T-cell (primary cell): ENCODE results near the gene VEGFA. TPM values are rescaled to one million over a fixed set of nuclear protein-coding genes. Genes with fewer than 3 reads are reported as not detected.

Experiments
- ATAC-seq, 4 experiments: fragments of 200-7000 bp in 3 of 4; fragments of 150-1000 bp in 1 of 4; cut with Tn5 transposase; replicated peaks in 1 of 4; 1 replicate in 3 of 4; 2 replicates in 1 of 4; pipeline ENCODE4 v1.10.0; 2021; ENCODE audit warnings: moderate library complexity in 3 of 4, mild to moderate bottlenecking in 2 of 4, moderate number of reproducible peaks in 1 of 4
- CTCF ChIA-PET, 2 donors: fragments of 300-600 bp; sonication (Branson Sonifier 250); formaldehyde crosslinking; loops; one replicate each; lab custom pipeline; 2022; ENCODE audit warnings: antibody characterized with exemption in 2 of 2; lab: Charles Lee
- POLR2A ChIA-PET, 2 donors: fragments of 300-600 bp; sonication (Branson Sonifier 250); formaldehyde crosslinking; loops; one replicate each; lab custom pipeline; 2022; ENCODE audit warnings: antibody characterized with exemption in 2 of 2; lab: Charles Lee
- DNase-seq, 35 experiments: peaks; one replicate each; pipeline versions ENCODE4 v3.0.0 to v3.0.0-alpha.2; 2013 to 2023
- H3K27ac ChIP-seq: one replicate; pipeline ENCODE4 v1.5.1; 2013; ENCODE audit warnings: low read length
- H3K27me3 ChIP-seq, 2 experiments: replicated peaks in 1 of 2; 1 replicate in 1 of 2; 2 replicates in 1 of 2; pipeline versions ENCODE4 v1.6.1 to v1.7.0; 2013; ENCODE audit warnings: low read length in 1 of 2, mixed read lengths in 1 of 2; ENCODE audit not compliant: control insufficient read depth in 2 of 2, insufficient read depth in 2 of 2; ENCODE audit errors: extremely low read depth in 1 of 2
- H3K36me3 ChIP-seq, 2 donors: 1 replicate in 1 of 2; 2 replicates in 1 of 2; pipeline versions ENCODE4 v1.6.1 to v1.7.0; 2013; ENCODE audit warnings: low read length in 1 of 2; ENCODE audit not compliant: control insufficient read depth in 2 of 2, insufficient read depth in 1 of 2; ENCODE audit errors: extremely low read depth in 1 of 2
- H3K4me1 ChIP-seq, 2 experiments: 1 replicate in 1 of 2; 2 replicates in 1 of 2; pipeline versions ENCODE4 v1.6.1 to v1.7.0; 2013; ENCODE audit warnings: low read length in 2 of 2, mixed read lengths in 1 of 2; ENCODE audit not compliant: insufficient read depth in 2 of 2, control insufficient read depth in 1 of 2; ENCODE audit errors: extremely low read depth in 1 of 2
- H3K4me3 ChIP-seq, 2 donors: 1 replicate in 1 of 2; 2 replicates in 1 of 2; pipeline versions ENCODE4 v1.5.1 to v1.7.0; 2013; ENCODE audit warnings: mild to moderate bottlenecking in 2 of 2, low read length in 1 of 2, moderate library complexity in 1 of 2; ENCODE audit not compliant: control insufficient read depth in 1 of 2; ENCODE audit errors: extremely low read depth in 1 of 2
- H3K9me3 ChIP-seq: 2 replicates; pipeline ENCODE4 v1.7.0; 2013
- H3K27ac Mint-ChIP-seq, 2 donors: one replicate each; pipeline ENCODE4 v1.8.0; 2020 to 2021; ENCODE audit warnings: mild to moderate bottlenecking in 2 of 2, mixed read lengths in 2 of 2
- H3K27me3 Mint-ChIP-seq, 2 donors: one replicate each; pipeline ENCODE4 v1.8.0; 2021 to 2022; ENCODE audit warnings: mixed read lengths in 2 of 2
- H3K36me3 Mint-ChIP-seq: one replicate; pipeline ENCODE4 v1.8.0; 2021; ENCODE audit warnings: mixed read lengths
- H3K4me1 Mint-ChIP-seq, 3 donors: one replicate each; pipeline ENCODE4 v1.8.0; 2020 to 2022; ENCODE audit warnings: mixed read lengths in 3 of 3, mild to moderate bottlenecking in 1 of 3
- H3K4me3 Mint-ChIP-seq, 3 donors: one replicate each; pipeline ENCODE4 v1.8.0; 2020 to 2022; ENCODE audit warnings: mild to moderate bottlenecking in 3 of 3, mixed read lengths in 3 of 3, moderate library complexity in 3 of 3
- H3K9me3 Mint-ChIP-seq, 3 donors: one replicate each; pipeline ENCODE4 v1.8.0; 2020 to 2022; ENCODE audit warnings: mixed read lengths in 3 of 3
- WGBS: methylation state at CpG from one replicate; pipeline ENCODE4 v1.1.5; 2013; ENCODE audit warnings: missing lambda C conversion rate; ENCODE audit not compliant: insufficient coverage; 5-methylcytosine and 5-hydroxymethylcytosine counted together
- total RNA-seq, 35 experiments: library from RNA in 6 of 35; stranded (reverse) in 6 of 35; fragments of 120-200 nt in 1 of 35; gene quantifications; one replicate each; pipeline versions ENCODE4 v1.2.1 to v1.2.4 and lab custom pipeline; 2013 to 2026

Gene VEGFA
- total RNA-seq, 5 donors from 2014 or later (not counting 1 experiment from before 2014, with no cell fraction given) = 1.1 to 8.9 (median 6.4) TPM

GRCh38 chr6:43724914-43725642 is 44.9 kb upstream of the VEGFA start:
- H3K36me3 ChIP-seq = no peaks in the 10 kb centered on the region
- peak overlapping the region; percentile 43 for H3K27ac ChIP-seq
- WGBS = 2% methylated on average over 13 of the region's 17 CpGs
- peaks cover 22 to 37% (median 24%) of the 10 kb centered on the region in 3 donors for H3K4me1 Mint-ChIP-seq
- H3K36me3 Mint-ChIP-seq = no peaks in the 10 kb centered on the region
- peaks cover 0 to under 1% of the 10 kb centered on the region in 2 experiments for H3K27me3 ChIP-seq
- H3K9me3 ChIP-seq = no peaks in the 10 kb centered on the region
- ATAC-seq (peak; percentile 78 to 88 (median 86)), DNase-seq (peak; percentile 20 to 86 (median 73))
- H3K27me3 Mint-ChIP-seq = peaks cover 0 to 3% of the 10 kb centered on the region in 2 donors
- POLR2A ChIA-PET = interaction anchor here in 1 of 2 donors (0.6 kb wide), 1 partner anchor 1719 kb away, joined by 7 read pairs; no protein-coding TSS in a partner anchor
- H3K4me3 ChIP-seq = no peak overlapping the region
- H3K27ac Mint-ChIP-seq = peak overlapping the region; percentile 55 to 86
- CTCF ChIA-PET = interaction anchor here (0.6 to 2.0 kb wide), 6 partner anchors 37 to 354 kb away, joined by 3 to 25 read pairs (median 8); partner anchors contain the start of gene MRPS18A (in 1 of the 2)
- H3K9me3 Mint-ChIP-seq = no peaks in the 10 kb centered on the region
- H3K4me1 ChIP-seq = peaks cover 15 to 27% of the 10 kb centered on the region in 2 experiments
- H3K4me3 Mint-ChIP-seq = peak overlapping the region in 2 of 3 donors; percentile 28 to 63

GRCh38 chr6:43725643-43726580 is 44.1 kb upstream of the VEGFA start:
- ChIA-PET POLR2A (no interaction called here), CTCF (interaction anchor here in 1 of 2 donors (0.6 to 2.0 kb wide), 5 partner anchors 38 to 353 kb away, joined by 3 to 25 read pairs (median 6); partner anchors contain the start of gene MRPS18A)
- peak overlapping the region; percentile 43 for H3K27ac ChIP-seq
- ATAC-seq = peak in 1 of 4 experiments; percentile 4
- DNase-seq = peak in 1 of 35 experiments; percentile 18
- H3K4me1 Mint-ChIP-seq = peaks cover 22 to 37% (median 24%) of the 10 kb centered on the region in 3 donors
- peaks cover 2 to 6% (median 6%) of the 10 kb centered on the region in 3 donors for H3K9me3 Mint-ChIP-seq
- WGBS = 87% methylated on average over 3 of the region's 7 CpGs
- no peaks in the 10 kb centered on the region for H3K36me3 ChIP-seq
- H3K27me3 Mint-ChIP-seq = no peaks in the 10 kb centered on the region
- H3K4me3 Mint-ChIP-seq = peak overlapping the region in 2 of 3 donors; percentile 39 to 63
- peaks cover 15 to 27% of the 10 kb centered on the region in 2 experiments for H3K4me1 ChIP-seq
- peaks cover under 1% of the 10 kb centered on the region for H3K36me3 Mint-ChIP-seq
- peak overlapping the region; percentile 40 to 55 for H3K27ac Mint-ChIP-seq
- H3K4me3 ChIP-seq = no peak overlapping the region
- no peaks in the 10 kb centered on the region for H3K27me3 ChIP-seq
- no peaks in the 10 kb centered on the region for H3K9me3 ChIP-seq

GRCh38 chr6:43727634-43728033 is 42.4 kb upstream of the VEGFA start:
- H3K27ac Mint-ChIP-seq = no peak overlapping the region

DNA sequence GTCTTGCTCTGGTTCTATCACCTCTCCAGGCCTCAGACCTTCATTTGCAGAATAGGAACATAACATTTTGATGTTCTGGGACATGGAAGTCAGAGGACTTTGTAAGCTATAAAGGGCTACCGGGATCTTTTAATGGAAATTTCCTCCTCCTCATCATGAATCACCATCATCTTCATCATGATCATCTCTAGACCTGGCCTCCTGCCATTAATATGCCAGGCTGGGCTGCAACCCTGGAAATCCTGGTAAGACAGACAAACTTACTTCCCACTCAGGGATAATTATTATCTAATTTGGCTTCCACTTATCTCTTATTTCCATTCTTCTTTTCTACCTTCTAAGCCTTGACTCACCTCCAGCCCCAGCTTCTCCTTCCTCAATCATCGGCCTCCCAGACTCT is 41.4 kb upstream of the VEGFA start:
- H3K27me3 ChIP-seq = no peaks in the 10 kb centered on the region
- Mint-ChIP-seq H3K27me3 (no peaks in the 10 kb centered on the region), H3K36me3 (peaks cover 3% of the 10 kb centered on the region), H3K4me1 (peaks cover 27 to 43% (median 29%) of the 10 kb centered on the region in 3 donors), H3K9me3 (peaks cover 10 to 19% (median 12%) of the 10 kb centered on the region in 3 donors), H3K27ac (no peak overlapping the region), H3K4me3 (no peak overlapping the region)
- ChIA-PET POLR2A (no interaction called here), CTCF (interaction anchor here in 1 of 2 donors (0.9 kb wide), 1 partner anchor 345 kb away, joined by 3 read pairs; no protein-coding TSS in a partner anchor)
- H3K4me1 ChIP-seq = peaks cover 15 to 27% of the 10 kb centered on the region in 2 experiments
- H3K36me3 ChIP-seq = no peaks in the 10 kb centered on the region
- H3K4me3 ChIP-seq = no peak overlapping the region
- ATAC-seq (no peak), DNase-seq (peak in 1 of 35 experiments; percentile 17)
- H3K27ac ChIP-seq = no peak overlapping the region
- no CpG with 5 or more reads among the region's 2 CpGs for WGBS
- H3K9me3 ChIP-seq = no peaks in the 10 kb centered on the region

More at GRCh38 chr6:43727634-43728033, 42.4 kb upstream of the VEGFA start:
- Histone ChIP-seq H3K27me3 (no peaks in the 10 kb centered on the region), H3K27ac (no peak overlapping the region), H3K36me3 (no peaks in the 10 kb centered on the region), H3K9me3 (no peaks in the 10 kb centered on the region), H3K4me3 (no peak overlapping the region), H3K4me1 (peaks cover 15 to 27% of the 10 kb centered on the region in 2 experiments)
- ChIA-PET POLR2A (no interaction called here), CTCF (interaction anchor here in 1 of 2 donors (0.6 to 0.9 kb wide), 2 partner anchors 19 to 346 kb away, joined by 3 read pairs; no protein-coding TSS in a partner anchor)
- Mint-ChIP-seq H3K36me3 (peaks cover 3% of the 10 kb centered on the region), H3K9me3 (peaks cover 10 to 19% (median 12%) of the 10 kb centered on the region in 3 donors), H3K27me3 (no peaks in the 10 kb centered on the region), H3K4me3 (no peak overlapping the region), H3K4me1 (peaks cover 22 to 40% (median 24%) of the 10 kb centered on the region in 3 donors)
- DNase-seq (no peak), ATAC-seq (no peak)
- WGBS = 71% methylated on average over 3 of the region's 3 CpGs

- H3K36me3 Mint-ChIP-seq = peaks cover 3% of the 10 kb centered on the region
- ATAC-seq (no peak), DNase-seq (no peak)
- no peak overlapping the region for H3K4me3 Mint-ChIP-seq
- Histone ChIP-seq H3K4me3 (no peak overlapping the region), H3K27me3 (no peaks in the 10 kb centered on the region), H3K9me3 (no peaks in the 10 kb centered on the region), H3K27ac (no peak overlapping the region), H3K4me1 (peaks cover 16 to 27% of the 10 kb centered on the region in 2 experiments), H3K36me3 (no peaks in the 10 kb centered on the region)
- no CpG with 5 or more reads among the region's 6 CpGs for WGBS
- ChIA-PET CTCF (no interaction called here), POLR2A (no interaction called here)
- H3K4me1 Mint-ChIP-seq = peaks cover 23 to 43% (median 28%) of the 10 kb centered on the region in 3 donors
- no peaks in the 10 kb centered on the region for H3K27me3 Mint-ChIP-seq
- H3K9me3 Mint-ChIP-seq = peaks cover 10 to 19% (median 12%) of the 10 kb centered on the region in 3 donors
- no peak overlapping the region for H3K27ac Mint-ChIP-seq
These were observed 40.5 kb upstream of the VEGFA start for GRCh38 chr6:43729537-43729936.
